Measurements from ENCODE around the gene RNF222.

DNA sequence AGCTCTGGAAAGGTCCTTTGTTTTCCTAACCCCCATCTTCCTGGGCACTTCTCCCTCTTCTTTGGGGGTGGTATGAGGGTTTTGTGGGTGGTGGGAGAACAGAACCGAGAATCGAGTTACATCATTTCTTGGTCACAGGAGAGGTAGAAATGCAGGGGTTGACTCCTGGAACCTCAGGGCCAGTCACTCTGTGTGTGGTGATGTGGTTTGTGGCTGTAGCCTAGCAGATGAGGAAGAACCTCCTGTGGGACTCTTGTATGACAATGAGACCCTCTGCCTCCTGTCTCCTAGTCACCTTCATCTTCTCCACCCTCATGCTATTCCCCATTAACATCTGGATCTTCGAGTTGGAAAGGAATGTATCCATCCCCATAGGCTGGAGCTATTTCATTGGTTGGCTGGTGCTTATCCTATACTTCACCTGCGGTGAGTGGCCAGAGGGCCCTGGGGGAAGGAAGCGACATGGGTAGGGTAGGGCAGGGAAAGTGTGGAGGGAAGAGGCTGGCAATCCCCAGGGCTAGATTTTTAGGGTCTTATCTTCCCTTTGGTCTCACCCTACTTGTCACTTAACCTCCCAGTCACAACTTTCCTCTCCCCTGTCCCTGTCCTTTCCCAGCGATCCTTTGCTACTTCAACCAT, 52.5 kb downstream of the RNF222 start:
- TF ChIP-seq, protein P1, sequence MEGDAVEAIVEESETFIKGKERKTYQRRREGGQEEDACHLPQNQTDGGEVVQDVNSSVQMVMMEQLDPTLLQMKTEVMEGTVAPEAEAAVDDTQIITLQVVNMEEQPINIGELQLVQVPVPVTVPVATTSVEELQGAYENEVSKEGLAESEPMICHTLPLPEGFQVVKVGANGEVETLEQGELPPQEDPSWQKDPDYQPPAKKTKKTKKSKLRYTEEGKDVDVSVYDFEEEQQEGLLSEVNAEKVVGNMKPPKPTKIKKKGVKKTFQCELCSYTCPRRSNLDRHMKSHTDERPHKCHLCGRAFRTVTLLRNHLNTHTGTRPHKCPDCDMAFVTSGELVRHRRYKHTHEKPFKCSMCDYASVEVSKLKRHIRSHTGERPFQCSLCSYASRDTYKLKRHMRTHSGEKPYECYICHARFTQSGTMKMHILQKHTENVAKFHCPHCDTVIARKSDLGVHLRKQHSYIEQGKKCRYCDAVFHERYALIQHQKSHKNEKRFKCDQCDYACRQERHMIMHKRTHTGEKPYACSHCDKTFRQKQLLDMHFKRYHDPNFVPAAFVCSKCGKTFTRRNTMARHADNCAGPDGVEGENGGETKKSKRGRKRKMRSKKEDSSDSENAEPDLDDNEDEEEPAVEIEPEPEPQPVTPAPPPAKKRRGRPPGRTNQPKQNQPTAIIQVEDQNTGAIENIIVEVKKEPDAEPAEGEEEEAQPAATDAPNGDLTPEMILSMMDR (optimal IDR thresholded peaks at IDR 0.05 in 1 of 3, IDR thresholded peaks at IDR 0.05 in 1 of 3, conservative IDR thresholded peaks at IDR 0.05 in 1 of 3; ENCODE audit: extremely low read depth in 1 of 3, insufficient read depth in 2 of 3, low read length in 3 of 3), result no peak
- no peak for TF ChIP-seq EZH2 (IDR thresholded peaks at IDR 0.05; ENCODE audit: low read length)
